Activated naive CD4-positive, alpha-beta T cell treated with anti-CD3 and anti-CD28 coated beads, Interleukin-2, amount 50 U/mL, for 72 hours (primary cell): ENCODE data around the gene COL1A1. TPM values are rescaled to one million over a fixed set of nuclear protein-coding genes. Genes with fewer than 3 reads are reported as not detected.

Experiments used
- ATAC-seq, 2 donors: fragments of 150-1000 bp; cut with Tn5 transposase; 2 replicates each; pipeline ENCODE4 v1.10.0; 2021; ENCODE audit warnings: mild to moderate bottlenecking in 2 of 2, moderate library complexity in 2 of 2
- DNase-seq, 2 donors: peaks; one replicate each; pipeline ENCODE4 v3.0.0; 2021 to 2022; ENCODE audit warnings: low spot score in 2 of 2
- H3K27ac Mint-ChIP-seq, 2 donors: one replicate each; pipeline ENCODE4 v1.8.0; 2022; ENCODE audit warnings: mild to moderate bottlenecking in 2 of 2, mixed read lengths in 2 of 2
- H3K36me3 Mint-ChIP-seq, 2 donors: one replicate each; pipeline ENCODE4 v1.8.0; 2022; ENCODE audit warnings: mixed read lengths in 2 of 2
- H3K9me3 Mint-ChIP-seq, 2 donors: one replicate each; pipeline ENCODE4 v1.8.0; 2022; ENCODE audit warnings: mixed read lengths in 2 of 2
- total RNA-seq, 2 donors: library from RNA; stranded (reverse); gene quantifications; one replicate each; pipeline ENCODE4 v1.2.3, GENCODE V29; 2022

Gene COL1A1
- total RNA-seq, result 1 to 10 TPM in 1 of 2 donors, under 1 TPM in 1; 0.48 to 3.0 TPM

GRCh38 chr17:50201276-50201854, at the start of gene COL1A1:
TSS of gene COL1A1 (minus strand) at chr17:50201631. CDS start at chr17:50201513, 118 bp downstream.
- no peak for DNase-seq
- Mint-ChIP-seq H3K9me3 (no peaks in the 10 kb centered on the region), H3K36me3 (no peaks in the 10 kb centered on the region), H3K27ac (peak within 1 kb of the TSS in 1 of 2 donors; percentile 41)
- no peak for ATAC-seq

- H3K36me3 Mint-ChIP-seq, result peaks cover 10 to 12% of the 10 kb centered on the region in 2 donors
- peaks cover 9 to 10% of the 10 kb centered on the region in 2 donors for H3K9me3 Mint-ChIP-seq
- no peak for ATAC-seq
- H3K27ac Mint-ChIP-seq, result no peak overlapping the region
- no peak for DNase-seq
Observed at GRCh38 chr17:50248255-50248654, 46.8 kb upstream of the COL1A1 start.

- Mint-ChIP-seq H3K27ac (no peak overlapping the region), H3K9me3 (peaks cover 9 to 10% of the 10 kb centered on the region in 2 donors), H3K36me3 (peaks cover 10 to 12% of the 10 kb centered on the region in 2 donors)
- DNase-seq, result no peak
- ATAC-seq, result no peak
Observed at GRCh38 chr17:50244771-50245170, 43.3 kb upstream of the COL1A1 start.

- Mint-ChIP-seq H3K27ac (no peak overlapping the region), H3K36me3 (no peaks in the 10 kb centered on the region), H3K9me3 (no peaks in the 10 kb centered on the region)
- no peak for DNase-seq
- ATAC-seq, result no peak
Observed at GRCh38 chr17:50241431-50241830, 40.0 kb upstream of the COL1A1 start.

GRCh38 chr17:50240851-50241250, 39.4 kb upstream of the COL1A1 start:
- Mint-ChIP-seq H3K36me3 (no peaks in the 10 kb centered on the region), H3K27ac (no peak overlapping the region), H3K9me3 (no peaks in the 10 kb centered on the region)
- no peak for ATAC-seq
- no peak for DNase-seq

- DNase-seq (no peak), ATAC-seq (no peak)
- H3K36me3 Mint-ChIP-seq, result no peaks in the 10 kb centered on the region
- H3K27ac Mint-ChIP-seq, result no peak overlapping the region
- H3K9me3 Mint-ChIP-seq, result no peaks in the 10 kb centered on the region
Observed at GRCh38 chr17:50239937-50240336, 38.5 kb upstream of the COL1A1 start.

- Mint-ChIP-seq H3K9me3 (no peaks in the 10 kb centered on the region), H3K27ac (no peak overlapping the region), H3K36me3 (no peaks in the 10 kb centered on the region)
- DNase-seq, result no peak
- ATAC-seq, result no peak
Observed at GRCh38 chr17:50238601-50239280, 37.3 kb upstream of the COL1A1 start.

- no peak for DNase-seq
Observed at GRCh38 chr17:50237901-50238300, 36.5 kb upstream of the COL1A1 start.

GRCh38 chr17:50234581-50234980, 33.1 kb upstream of the COL1A1 start:
- peaks cover 0 to 6% of the 10 kb centered on the region in 2 donors for H3K36me3 Mint-ChIP-seq
- no peak overlapping the region for H3K27ac Mint-ChIP-seq
- peaks cover 5% of the 10 kb centered on the region in 2 donors for H3K9me3 Mint-ChIP-seq
- no peak for DNase-seq
- ATAC-seq, result no peak

More at GRCh38 chr17:50237901-50238300, 36.5 kb upstream of the COL1A1 start:
- no peaks in the 10 kb centered on the region for H3K9me3 Mint-ChIP-seq
- no peaks in the 10 kb centered on the region for H3K36me3 Mint-ChIP-seq
- no peak for ATAC-seq
- H3K27ac Mint-ChIP-seq, result no peak overlapping the region

- DNase-seq (no peak), ATAC-seq (no peak)
- Mint-ChIP-seq H3K27ac (no peak overlapping the region), H3K36me3 (peaks cover 19 to 25% of the 10 kb centered on the region in 2 donors), H3K9me3 (peaks cover 6 to 30% of the 10 kb centered on the region in 2 donors)
Observed at GRCh38 chr17:50225701-50226240, 24.3 kb upstream of the COL1A1 start.

- no peak for DNase-seq
- H3K9me3 Mint-ChIP-seq, result peaks cover 0 to 21% of the 10 kb centered on the region in 2 donors
- H3K27ac Mint-ChIP-seq, result no peak overlapping the region
- peaks cover 19 to 25% of the 10 kb centered on the region in 2 donors for H3K36me3 Mint-ChIP-seq
- ATAC-seq, result no peak
Observed at GRCh38 chr17:50222922-50223321, 21.5 kb upstream of the COL1A1 start.

GRCh38 chr17:50221864-50222545, 20.6 kb upstream of the COL1A1 start:
- DNase-seq, result no peak
- no peak for ATAC-seq
- H3K27ac Mint-ChIP-seq, result peak overlapping the region; percentile 14 to 39
- H3K9me3 Mint-ChIP-seq, result peaks cover 0 to 16% of the 10 kb centered on the region in 2 donors
- H3K36me3 Mint-ChIP-seq, result peaks cover 19 to 22% of the 10 kb centered on the region in 2 donors

GRCh38 chr17:50221266-50221863, 19.9 kb upstream of the COL1A1 start:
- H3K27ac Mint-ChIP-seq, result peak overlapping the region; percentile 14 to 39
- DNase-seq (no peak), ATAC-seq (no peak)
- peaks cover 19% of the 10 kb centered on the region in 2 donors for H3K36me3 Mint-ChIP-seq
- H3K9me3 Mint-ChIP-seq, result peaks cover 0 to 15% of the 10 kb centered on the region in 2 donors

GRCh38 chr17:50220811-50221210, 19.4 kb upstream of the COL1A1 start:
- Mint-ChIP-seq H3K36me3 (peaks cover 14 to 16% of the 10 kb centered on the region in 2 donors), H3K27ac (peak overlapping the region in 1 of 2 donors; percentile 79), H3K9me3 (peaks cover 0 to 12% of the 10 kb centered on the region in 2 donors)
- no peak for ATAC-seq
- DNase-seq, result no peak

GRCh38 chr17:50219939-50220465, 18.6 kb upstream of the COL1A1 start:
- ATAC-seq, result no peak
- no peak overlapping the region for H3K27ac Mint-ChIP-seq

GRCh38 chr17:50219342-50219741, 17.9 kb upstream of the COL1A1 start:
- Mint-ChIP-seq H3K36me3 (peaks cover 0 to 1% of the 10 kb centered on the region in 2 donors), H3K9me3 (no peaks in the 10 kb centered on the region), H3K27ac (no peak overlapping the region)
- DNase-seq (no peak), ATAC-seq (no peak)

More at GRCh38 chr17:50219939-50220465, 18.6 kb upstream of the COL1A1 start:
- H3K9me3 Mint-ChIP-seq, result peaks cover 0 to 4% of the 10 kb centered on the region in 2 donors
- no peak for DNase-seq
- peaks cover 6 to 8% of the 10 kb centered on the region in 2 donors for H3K36me3 Mint-ChIP-seq
